ENCODE results near the gene MME.

DNA sequence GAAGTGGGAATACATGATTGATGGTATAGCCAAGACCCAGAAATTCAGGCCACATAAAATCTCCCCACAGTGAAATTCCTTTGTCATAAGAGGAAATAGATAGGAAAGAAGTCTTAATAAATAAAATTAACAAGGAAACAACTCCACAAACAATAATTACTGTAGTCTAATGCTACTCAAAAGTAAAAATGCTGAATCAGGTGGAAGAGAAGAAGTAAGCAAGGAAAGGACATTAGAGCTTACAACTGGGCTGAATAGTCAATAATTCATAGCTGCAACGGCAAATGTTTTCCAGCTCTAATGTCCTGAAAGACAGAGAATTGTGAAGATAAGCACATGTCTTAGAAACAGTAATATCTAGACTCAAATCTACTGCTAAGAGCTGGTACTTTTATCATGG, 149.0 kb downstream of the MME start:
- TF ChIP-seq, protein P1, sequence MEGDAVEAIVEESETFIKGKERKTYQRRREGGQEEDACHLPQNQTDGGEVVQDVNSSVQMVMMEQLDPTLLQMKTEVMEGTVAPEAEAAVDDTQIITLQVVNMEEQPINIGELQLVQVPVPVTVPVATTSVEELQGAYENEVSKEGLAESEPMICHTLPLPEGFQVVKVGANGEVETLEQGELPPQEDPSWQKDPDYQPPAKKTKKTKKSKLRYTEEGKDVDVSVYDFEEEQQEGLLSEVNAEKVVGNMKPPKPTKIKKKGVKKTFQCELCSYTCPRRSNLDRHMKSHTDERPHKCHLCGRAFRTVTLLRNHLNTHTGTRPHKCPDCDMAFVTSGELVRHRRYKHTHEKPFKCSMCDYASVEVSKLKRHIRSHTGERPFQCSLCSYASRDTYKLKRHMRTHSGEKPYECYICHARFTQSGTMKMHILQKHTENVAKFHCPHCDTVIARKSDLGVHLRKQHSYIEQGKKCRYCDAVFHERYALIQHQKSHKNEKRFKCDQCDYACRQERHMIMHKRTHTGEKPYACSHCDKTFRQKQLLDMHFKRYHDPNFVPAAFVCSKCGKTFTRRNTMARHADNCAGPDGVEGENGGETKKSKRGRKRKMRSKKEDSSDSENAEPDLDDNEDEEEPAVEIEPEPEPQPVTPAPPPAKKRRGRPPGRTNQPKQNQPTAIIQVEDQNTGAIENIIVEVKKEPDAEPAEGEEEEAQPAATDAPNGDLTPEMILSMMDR (IDR thresholded peaks at IDR 0.05; ENCODE audit: low read depth, low read length): no peak
- TF ChIP-seq EZH2phosphoT487 (IDR thresholded peaks at IDR 0.05; ENCODE audit: low read depth): no peak
